SU-DHL-6 (cell line): ENCODE measurements around the gene EPB41L3.

Experiments used
- CTCF ChIP-seq: fragments of 200-600 bp; sonication (generic); IDR thresholded peaks from one replicate; pipeline ENCODE4 v1.5.1; 2017; ENCODE audit warnings: antibody characterized with exemption, mild to moderate bottlenecking, low read length, moderate library complexity; ENCODE audit not compliant: insufficient read depth, poor library complexity, severe bottlenecking
- EZH2phosphoT487 ChIP-seq: fragments of 200-600 bp; sonication (generic), shearing (Covaris generic); conservative IDR thresholded peaks from 2 replicates; pipeline ENCODE4 v1.6.1; 2018; ENCODE audit warnings: mild to moderate bottlenecking, antibody characterized with exemption, low read length, moderate library complexity, mixed read lengths

- no peak for TF ChIP-seq CTCF
- no peak for TF ChIP-seq EZH2phosphoT487
Measured at GRCh38 chr18:5462227-5462626, 81.6 kb downstream of the EPB41L3 start.
